Ramos (cell line): Measurements from ENCODE around the gene MRPL23.
"Not testable (repeated sequence)": the region's sequence is repeated elsewhere in the genome, so short reads cannot be mapped to it uniquely, and the experiment has no call there.

Source experiments
- in situ Hi-C: fragments of 300-500 bp; cut with MboI; formaldehyde crosslinking; loops from one replicate; pipeline ENCODE4 v1.14.3; 2022; ENCODE audit warnings: low sequenced_read_pairs; ENCODE audit not compliant: unreplicated experiment

The MRPL23 gene

DNA sequence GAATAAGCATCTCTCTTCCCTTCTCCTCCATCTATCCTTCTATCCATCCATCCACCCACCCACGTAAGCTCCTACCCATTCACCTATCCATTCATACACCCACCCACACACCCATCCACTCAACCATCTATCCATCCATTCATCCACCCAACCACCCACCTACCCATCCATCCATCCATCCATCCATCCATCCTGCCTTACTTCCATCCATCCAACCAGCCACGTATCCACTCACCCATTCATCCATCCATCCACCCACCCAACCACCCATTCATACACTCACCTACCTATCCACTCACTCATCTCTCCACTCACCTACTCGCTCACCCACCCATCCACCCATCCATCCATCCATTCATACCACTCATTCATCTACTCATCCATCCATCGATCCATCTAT is 14.5 kb upstream of the MRPL23 start:
- in situ Hi-C loops = no loop called here

DNA sequence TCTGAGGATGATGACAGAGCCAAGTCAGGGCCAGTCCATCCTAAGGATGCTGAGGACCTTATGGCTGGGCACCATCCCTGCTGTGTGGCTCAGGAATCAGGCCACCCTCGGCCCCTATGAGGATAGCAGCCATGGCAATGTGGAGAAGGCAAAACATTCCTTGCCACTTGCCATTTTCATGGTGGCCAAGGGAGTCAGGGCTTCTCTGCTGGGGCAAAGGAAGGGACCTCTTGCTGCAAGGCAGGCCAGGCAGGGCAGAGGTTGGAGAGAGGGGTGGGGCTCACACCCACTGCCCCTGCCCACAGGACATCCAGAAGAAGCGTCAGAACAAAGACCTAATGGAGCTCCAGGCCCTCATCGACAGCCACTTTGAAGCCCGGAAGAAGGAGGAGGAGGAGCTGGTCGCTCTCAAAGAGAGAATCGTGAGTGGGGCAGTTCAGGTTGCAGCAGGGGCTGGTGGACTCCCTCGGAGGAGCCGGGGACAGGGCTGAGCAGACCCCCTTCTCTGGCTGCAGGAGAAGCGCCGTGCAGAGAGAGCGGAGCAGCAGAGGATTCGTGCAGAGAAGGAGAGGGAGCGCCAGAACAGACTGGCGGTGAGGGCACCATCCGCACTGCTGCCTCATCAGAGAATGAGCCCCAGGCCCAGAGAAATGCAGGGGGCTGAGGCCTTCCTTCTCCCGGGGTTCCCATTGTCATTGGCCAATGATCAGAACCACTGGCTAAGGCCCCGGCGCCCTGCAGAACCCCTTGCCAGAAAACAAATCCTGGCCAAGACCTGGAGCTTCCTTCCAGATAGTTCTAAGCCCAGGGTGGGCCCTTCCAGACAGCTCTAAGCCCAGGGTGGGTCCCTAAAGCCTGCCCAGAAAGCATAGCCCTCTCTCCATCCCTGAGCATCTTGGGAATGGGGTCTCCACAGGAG is 13.5 kb upstream of the MRPL23 start:
- in situ Hi-C loops = no loop called here

DNA sequence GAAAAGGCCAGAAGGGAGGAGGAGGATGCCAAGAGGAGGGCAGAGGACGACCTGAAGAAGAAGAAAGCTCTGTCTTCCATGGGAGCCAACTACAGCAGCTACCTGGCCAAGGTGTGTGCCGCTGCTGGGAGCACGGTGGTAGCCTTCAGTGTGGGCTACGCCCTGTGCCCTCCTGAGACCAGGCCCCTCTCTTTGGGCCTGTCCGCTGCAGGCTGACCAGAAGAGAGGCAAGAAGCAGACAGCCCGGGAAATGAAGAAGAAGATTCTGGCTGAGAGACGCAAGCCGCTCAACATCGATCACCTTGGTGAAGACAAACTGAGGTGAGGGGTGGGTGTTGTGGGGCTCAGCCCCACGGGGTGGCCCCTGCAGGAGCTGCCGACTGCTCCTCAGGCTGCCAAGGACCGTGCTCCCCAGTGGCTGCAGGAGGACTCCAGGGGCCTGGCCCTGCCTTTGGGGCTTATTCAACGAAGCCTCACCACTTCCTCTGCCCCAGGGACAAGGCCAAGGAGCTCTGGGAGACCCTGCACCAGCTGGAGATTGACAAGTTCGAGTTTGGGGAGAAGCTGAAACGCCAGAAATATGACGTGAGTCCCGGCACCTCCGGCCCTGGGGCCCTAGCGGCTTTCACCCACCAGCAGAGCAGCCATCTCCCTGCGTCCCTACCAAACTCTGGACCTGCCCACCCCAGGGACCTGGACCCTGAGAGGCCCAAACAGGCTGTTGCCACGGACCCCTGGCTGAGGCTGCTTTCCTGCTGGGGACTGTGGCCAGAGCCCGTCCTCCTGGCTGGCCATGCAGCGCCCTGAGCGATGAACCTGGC is 12.6 kb upstream of the MRPL23 start:
- in situ Hi-C loops = no loop called here

DNA sequence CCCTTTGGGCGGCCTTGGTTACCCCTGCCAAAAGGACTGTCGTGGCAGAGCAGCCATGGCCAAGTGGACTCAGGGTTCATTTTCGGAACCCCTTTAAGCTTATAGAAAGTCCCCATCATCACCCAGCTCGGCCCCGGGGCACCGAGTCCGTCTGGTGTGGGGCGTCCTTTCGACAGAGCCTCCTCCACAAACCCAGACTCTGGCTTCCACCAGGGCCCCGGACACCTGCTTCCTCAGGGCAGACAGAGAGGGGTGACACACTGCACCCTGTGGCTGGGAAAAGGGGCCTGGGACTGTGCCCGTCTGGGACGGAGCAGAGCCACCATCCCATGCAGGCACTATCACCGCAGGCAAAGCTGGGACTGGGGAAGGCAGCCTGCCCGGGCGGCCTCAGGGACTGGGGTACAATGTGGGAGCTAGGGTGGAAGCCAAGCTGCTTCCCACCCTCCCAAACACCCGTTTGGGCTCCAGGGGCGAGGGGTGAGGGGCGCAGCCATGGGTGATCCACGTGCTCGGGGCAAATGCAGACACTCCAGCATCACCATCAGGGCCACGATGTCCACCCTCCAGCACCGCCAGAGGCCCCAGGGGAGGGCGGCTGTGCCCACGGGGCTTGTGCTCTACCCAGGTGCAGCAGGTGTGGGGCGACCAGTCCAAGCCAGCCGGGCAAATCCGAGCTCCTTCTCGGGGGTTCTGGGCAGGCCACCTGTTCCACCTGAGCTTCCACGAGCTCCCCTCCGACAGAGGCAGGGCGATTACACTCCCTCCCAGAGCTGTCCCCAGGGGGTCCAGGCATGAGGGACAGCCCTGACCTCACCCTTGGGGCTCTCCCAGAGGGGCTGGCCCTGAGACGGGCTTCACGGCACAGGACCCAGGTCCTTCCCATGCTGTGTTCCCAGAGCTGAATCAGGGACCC is 11.7 kb upstream of the MRPL23 start:
- in situ Hi-C loops = no loop called here

DNA sequence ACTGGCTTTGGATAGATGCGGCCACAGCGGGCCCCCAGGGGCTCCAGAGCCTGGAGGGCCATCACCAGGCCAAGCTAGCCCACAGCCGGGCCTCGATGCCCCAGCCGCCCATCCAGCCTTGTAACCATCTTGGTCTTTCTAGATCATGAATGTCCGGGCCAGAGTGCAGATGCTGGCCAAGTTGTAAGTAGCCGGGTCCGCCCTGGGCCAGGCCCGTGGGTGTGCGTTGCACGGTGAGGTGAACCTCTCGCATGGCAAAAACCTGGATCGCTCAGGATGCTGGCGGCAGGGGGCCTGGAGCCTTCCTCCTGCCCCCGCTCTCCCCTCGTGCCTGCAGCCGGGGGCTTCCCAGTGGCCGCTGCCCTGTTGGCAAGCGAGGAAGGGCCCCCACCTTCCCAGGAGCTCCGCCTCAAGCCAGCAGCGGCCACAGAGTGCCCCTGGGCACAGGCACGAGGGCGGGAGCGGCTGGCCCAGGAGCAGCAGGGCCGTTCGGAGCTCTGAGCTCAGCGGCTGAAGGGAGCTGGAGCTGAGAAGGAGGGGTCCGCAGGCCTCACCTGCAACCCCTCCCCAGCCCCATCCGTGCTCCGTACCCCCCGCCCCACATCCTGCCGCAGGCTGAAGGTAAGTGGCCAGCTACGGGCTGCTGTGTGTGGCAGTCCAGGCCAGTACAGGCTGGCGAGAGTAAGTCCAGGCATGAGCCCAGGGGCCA is 10.9 kb upstream of the MRPL23 start:
- in situ Hi-C loops = no loop called here

DNA sequence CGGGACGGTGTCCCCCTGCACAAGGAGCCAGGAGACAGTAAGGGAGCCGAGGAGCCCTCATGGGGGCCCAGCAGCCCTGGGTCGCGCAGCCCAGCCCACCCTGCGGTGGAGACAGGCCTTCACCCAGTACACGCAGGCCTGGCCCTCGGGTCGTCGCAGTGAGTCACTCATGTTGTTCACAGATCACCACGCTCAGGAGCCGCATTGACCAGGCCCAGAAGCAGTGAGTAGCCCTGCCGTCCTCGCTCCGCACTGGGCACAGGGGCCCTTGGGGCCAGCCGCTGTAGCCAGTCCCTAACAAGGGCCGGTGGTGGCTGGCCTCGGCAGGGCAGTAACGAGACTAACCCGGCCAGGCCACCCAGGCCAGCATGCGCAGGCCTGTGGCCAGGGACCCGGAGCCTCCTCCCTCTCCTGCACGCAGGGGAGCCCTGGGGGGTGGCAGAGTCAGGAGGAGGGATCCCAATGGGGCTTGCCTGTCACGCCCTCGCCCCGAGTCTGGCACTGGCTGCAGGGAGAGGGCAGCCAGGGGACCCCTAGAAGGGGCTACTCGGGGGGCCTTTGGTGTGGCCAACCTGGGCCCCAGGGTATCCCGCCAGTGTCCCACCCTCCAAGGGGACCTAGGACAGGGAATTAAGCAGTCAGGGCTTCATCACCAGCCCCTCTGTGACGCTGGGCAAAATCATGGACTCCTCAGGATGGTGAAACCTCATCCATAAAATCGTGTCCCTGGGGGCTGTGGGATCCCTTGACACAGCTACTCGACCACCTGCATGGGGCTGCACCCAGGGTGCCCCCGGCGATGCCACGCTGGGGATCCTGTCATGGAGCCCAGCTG is 10.1 kb upstream of the MRPL23 start:
- in situ Hi-C loops = no loop called here

DNA sequence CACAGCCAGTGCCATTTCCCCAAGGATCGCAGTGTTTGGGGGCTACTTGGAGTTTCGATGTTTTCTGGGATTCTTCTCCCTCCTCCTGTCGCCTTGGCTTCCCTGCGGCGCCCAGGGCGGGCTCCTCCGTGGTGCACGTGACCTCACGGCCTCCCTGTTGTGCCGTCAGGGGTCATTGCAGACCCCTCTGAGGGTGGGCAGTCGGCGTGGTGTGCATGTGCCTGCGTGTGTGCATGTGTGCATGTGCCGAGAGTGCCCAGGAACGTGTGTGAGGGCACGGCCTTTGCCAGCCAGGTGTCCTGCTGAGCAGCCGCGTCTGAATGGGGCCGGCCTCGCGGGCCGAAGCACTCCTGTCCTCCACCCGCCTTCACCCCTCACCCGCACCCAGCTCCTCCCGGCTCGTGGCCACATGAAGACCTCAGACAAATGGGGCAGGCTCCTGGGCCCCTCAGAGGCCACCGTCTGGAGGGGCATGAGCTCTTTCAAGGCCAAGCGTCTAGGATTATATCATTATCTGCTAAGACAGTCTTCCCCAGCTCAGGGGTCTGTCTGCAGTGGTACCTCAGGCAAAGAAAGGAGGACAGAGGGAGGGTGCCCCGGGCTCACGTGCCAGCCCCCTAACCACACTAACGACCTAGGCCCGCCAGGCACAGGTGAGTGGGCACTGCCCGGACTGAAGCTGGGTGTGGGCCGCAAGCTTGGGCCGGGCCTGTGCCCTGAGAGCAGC is 9.4 kb upstream of the MRPL23 start:
- in situ Hi-C loops = no loop called here

DNA sequence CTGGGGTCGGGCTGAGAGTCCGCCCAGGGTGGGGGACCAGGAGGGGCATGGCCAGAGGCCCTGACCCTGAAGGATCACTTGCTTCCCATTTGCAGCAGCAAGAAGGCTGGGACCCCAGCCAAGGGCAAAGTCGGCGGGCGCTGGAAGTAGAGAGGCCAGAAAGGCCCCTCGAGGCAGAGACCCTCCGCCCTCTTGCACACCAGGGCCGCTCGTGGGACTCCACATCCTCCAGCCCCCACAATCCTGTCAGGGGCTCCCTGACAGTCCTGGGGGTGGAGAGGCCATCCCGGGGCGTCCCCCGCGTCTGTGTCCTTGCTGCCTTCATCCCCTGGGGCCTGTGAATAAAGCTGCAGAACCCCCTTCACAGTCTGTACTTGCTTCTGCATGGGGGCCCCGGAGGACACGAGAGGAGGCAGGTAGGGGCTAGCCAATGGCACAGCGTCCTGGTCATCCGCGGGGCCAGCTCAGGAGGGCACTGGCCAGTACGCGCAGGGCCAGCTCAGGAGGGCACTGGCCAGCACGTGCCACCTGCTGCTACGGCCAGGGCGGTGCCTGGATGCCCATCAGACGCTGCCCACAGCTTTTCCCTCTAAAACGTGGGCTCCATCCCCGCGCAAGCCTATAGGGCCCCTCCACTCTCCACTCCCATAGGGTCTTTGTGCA is 8.7 kb upstream of the MRPL23 start:
- in situ Hi-C loops = no loop called here

DNA sequence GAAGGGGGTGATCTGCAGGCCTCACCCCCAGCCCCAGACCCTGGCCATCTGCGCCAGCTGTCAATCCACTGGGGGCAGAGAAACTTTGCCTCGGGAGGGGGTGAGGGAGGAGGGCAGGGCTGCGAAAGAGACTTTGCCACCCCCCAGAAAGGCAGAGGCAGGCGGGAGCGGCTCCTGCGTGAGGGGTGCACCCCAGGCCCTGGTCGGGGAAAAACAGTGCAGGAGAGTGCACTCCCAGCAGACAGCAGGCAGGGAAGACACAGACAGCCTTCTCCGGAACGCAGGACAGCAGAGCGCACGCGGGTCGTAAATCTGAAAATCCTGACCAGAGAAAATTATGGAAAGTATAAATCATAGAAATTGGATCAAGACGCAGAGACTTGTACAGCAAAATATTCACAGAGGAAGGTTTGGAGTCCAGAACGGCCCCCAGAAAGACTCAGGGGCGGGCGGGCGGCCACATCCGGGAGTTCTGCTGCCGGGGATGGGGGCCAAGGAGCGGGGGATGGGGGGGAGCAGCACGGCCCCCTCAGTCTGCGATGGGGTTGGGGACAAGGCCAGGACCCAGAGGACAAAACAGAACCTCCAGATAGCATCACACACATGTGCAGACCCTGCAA is 8.0 kb upstream of the MRPL23 start:
- in situ Hi-C loops = no loop called here

DNA sequence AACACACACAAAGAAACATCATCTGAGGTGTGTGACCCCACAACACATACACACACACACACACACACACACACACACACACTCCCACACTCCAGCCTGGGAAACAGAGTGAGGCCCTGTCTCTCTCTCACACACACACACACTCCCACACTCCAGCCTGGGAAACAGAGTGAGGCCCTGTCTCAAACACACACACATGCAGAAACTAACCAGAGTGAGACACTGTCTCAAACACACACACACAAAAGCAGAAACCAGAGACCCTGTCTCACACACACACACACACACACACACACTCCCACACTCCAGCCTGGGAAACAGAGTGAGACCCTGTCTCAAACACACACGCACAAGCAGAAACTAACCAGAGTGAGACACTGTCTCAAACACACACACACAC is 7.3 kb upstream of the MRPL23 start:
- in situ Hi-C loops = not testable (repeated sequence)

DNA sequence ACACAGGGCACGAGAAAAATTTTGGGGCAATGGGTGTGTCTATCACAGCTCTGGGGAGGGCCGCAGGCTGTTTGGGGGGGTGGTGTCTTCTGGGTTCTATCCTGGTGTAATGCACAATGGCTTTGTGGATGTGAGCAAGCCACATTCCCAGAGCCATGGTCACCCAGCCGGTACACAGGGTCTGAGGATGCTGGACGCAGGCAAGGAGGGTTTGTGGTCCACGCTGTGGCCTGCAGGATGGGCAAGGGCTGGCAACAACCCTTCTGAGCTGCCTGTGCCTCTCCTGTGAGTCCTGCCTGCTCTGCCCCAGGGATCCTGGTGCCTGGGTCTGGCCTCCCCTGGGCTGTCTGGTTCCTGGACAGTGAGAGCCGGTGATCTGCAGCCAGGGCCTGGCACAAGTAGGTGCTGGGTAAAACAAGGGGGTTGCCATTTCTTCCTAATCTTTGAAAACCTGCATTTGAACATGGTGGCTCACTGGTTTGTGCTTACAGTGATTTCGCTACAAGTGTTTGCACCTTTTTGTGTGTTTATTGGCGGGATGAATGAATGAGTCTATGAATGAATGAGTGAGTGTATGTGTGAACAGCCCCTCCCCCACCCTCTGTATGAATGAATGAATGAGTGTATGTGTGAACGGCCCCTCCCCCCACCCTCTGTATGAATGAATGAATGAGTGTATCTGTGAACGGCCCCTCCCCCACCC is 4.4 kb upstream of the MRPL23 start:
- in situ Hi-C loops = no loop called here

DNA sequence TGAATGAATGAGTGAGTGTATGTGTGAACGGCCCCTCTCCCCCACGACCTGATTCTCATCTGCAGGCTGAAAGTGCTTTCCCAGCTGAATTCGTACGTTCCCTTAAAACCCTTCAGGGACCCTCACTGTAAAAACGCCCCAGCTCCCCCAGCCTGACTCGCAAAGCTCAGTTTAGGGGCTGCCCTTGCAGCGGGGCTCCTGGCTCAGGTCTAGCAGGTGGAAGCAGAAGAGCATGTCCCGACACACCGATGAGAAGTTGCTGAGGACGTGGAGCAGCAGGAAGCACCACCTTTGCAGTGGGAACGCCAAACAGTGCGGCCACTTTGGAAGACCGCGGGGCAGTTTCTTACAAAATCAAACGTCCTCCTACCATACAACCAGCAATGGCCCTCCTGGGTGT is 3.6 kb upstream of the MRPL23 start:
- in situ Hi-C loops = no loop called here

DNA sequence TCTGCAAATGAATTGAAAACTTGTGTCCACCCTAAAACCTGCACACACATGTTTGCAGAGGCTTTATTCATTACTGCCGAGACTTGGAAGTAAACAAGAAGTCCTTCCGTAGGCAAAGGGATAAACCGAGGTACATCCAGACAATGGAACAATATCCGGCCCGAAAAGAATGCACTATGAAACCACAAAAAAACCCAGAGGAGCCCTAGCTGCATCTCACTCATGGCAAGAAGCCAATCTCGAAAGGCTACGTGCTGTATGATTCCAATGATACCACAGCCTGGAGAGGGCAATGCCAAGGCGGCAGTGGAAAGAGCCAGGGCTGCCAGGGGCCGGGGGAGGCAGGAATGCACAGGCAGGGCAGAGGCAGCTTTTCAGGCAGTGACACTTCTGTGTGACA is 3.2 kb upstream of the MRPL23 start:
- in situ Hi-C loops = no loop called here

DNA sequence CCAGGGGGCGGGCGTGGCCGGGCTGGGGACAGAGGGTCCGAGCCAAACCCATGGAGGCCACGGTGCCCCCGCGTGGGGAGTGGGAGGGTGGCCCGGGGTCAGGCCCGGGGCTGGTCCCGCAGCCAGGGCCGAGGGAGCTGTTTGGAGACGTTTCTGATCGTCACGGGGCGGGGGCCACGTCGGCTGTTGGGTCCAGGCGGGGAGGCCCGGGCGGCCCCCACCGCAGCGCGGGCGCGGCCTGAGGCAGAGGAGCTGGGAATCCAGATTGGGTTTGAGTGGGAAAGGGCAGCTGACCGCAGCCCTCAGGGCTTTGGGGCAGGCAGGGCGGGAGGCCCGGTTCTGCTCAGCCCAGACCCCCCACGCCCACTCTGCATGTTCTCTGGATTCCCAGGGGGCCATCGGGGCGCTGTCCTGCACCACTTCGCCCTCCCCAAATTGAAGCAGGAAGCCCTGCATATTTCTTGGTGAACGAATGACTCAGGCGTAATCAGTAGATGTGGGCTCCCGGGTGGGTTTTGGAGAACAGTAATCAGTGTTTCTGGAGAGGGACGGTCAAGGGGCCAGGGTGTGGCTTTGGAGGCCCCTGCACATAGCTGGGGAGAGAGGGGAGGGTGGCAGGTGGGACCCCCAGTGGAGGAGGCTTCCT is 583 bp downstream of the MRPL23 start:
- in situ Hi-C loops = no loop called here

DNA sequence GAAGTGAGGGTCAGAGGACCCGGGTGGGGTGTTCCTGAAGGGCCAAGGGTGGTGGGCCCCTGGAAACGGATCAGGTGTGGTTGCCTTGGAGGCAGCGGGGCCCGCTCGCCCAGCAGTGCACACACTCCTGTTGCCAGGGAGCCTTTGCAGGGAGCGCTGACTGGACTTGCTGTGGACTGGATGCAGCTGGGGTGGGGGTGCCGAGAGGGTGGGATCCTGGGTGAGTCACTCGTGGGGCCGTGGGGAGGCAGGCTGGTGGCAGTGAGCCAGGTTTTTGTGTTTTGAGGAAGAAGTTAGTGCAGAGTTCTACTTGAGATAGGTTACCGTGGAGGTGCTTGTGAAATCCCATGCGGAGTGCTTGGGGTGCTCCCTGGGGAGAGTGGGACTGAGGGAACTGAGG is 1.3 kb downstream of the MRPL23 start:
- in situ Hi-C loops = no loop called here

DNA sequence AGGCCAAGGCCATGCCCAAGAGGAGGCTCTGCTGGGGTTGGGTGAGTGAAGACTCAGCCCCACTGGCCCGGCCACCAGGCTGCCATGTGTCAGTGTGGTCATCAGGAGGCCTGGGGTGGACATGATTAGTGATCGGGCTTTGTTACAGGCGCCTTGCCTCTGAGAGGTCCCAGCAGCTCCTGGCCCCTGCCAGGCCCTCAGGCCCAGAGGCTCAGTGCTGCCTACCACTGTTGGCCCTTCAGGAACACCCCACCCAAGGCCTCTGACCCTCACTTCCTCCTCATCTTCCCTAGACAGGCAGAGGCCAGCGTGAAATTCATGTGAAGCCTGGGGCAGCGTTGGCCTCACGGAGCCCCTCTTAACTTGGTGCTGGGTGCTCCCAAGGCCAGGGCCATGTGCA is 2.2 kb downstream of the MRPL23 start:
- in situ Hi-C loops = no loop called here
